HL-60 (cell line): ENCODE results near the gene MST1R.

Experiments
- CTCF ChIP-seq: IDR thresholded peaks from one replicate; pipeline ENCODE4 v1.5.1; 2011; ENCODE audit warnings: low read length, control low read depth, inconsistent platforms; ENCODE audit not compliant: insufficient read depth
- POLR2AphosphoS5 ChIP-seq: IDR thresholded peaks from 2 replicates; pipeline ENCODE4 v1.6.1; 2012; ENCODE audit warnings: low read depth
- REST ChIP-seq: IDR thresholded peaks from 2 replicates; pipeline ENCODE4 v1.6.1; 2012; ENCODE audit warnings: low read depth; ENCODE audit not compliant: insufficient replicate concordance
- SPI1 ChIP-seq: IDR thresholded peaks from 2 replicates; pipeline ENCODE4 v1.6.1; 2012; ENCODE audit warnings: low read depth, mild to moderate bottlenecking, borderline replicate concordance

DNA sequence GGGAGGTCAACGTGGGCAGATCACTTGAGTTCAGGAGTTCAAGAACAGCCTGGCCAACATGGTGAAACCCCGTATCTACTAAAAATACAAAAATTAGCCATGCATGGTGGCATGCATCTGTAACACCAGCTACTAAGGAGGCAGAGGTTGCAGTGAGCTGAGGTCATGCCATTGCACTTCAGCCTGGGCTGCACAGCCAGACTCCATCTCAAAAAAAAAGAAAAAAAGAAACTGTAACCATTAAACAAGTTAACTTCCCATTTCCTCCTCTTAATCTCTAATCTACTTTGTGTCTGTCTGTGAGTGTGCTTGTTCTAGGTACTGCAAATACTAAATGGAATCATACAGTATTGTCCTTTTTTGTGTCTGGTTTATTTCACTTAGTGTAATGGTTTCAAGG lies 39.0 kb upstream of the MST1R start:
- TF ChIP-seq CTCF (no peak), POLR2AphosphoS5 (no peak), SPI1 (no peak), REST (no peak)
